HG03196 (cell line): ENCODE data around the gene R3HDM2.

Source experiments
- ATAC-seq: cut with Tn5 transposase; IDR thresholded peaks from one replicate; pipeline ENCODE4 v1.9.1; 2021; ENCODE audit not compliant: unreplicated experiment

R3HDM2 gene

DNA sequence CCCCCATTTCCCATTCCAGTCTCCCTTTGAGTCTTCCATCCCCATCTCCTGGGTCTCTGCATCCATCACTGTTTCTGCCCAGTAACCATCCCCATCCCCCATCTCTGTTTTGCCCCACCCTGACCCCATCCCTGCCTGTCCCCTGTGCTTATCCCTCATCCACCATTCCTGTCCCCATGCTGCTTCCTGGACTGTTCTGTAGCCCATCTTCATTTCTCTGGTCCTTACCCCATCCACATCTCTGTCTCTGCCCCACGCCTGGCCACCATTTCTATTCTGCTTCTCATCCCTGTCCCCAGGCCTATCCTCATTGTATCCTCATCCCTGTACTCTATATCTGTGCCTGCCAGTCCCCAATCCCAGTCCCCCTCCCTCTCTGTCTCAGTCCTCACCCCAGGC is 210.1 kb downstream of the R3HDM2 start:
- ATAC-seq: no peak

DNA sequence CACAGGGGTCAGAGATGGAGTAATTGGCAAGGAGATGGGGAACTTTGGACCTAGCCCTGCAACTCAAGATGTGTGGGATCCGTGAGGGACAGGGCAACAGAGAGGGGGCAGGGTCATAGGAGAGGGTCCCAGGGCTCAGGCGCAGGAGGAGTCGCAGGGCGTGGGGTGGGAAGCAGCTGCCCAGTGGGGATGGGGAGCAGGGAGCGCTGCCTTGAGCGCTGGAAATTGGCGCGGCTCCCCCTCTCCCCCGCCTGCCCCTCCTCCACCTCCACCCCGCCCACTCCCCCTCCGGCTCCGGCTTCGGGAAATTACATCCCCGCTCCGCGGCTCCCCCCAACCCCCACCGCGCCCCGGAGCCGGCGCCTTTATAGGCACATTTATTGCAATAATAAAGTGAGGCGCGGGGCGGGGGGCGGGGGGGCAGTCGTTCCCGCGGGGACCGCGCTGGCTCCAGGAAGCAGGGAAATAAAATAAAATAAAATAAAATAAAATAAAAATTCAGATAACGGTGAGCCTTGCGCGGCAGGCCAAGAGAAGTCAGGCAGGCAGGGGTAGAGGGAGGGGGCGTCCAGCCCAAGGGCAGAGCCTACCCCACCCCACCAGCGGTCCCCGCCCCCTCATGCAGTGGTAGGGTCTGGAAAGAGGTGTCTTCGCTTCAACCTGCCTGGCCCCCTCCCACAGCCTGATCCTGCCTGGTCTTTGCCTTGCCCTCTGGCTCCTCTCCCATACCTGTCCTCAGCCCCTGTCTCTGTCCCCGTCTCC is 210.7 kb downstream of the R3HDM2 start:
- no peak for ATAC-seq

- ATAC-seq: no peak
These were observed 211.4 kb downstream of the R3HDM2 start for GRCh38 chr12:57219205-57219992.

DNA sequence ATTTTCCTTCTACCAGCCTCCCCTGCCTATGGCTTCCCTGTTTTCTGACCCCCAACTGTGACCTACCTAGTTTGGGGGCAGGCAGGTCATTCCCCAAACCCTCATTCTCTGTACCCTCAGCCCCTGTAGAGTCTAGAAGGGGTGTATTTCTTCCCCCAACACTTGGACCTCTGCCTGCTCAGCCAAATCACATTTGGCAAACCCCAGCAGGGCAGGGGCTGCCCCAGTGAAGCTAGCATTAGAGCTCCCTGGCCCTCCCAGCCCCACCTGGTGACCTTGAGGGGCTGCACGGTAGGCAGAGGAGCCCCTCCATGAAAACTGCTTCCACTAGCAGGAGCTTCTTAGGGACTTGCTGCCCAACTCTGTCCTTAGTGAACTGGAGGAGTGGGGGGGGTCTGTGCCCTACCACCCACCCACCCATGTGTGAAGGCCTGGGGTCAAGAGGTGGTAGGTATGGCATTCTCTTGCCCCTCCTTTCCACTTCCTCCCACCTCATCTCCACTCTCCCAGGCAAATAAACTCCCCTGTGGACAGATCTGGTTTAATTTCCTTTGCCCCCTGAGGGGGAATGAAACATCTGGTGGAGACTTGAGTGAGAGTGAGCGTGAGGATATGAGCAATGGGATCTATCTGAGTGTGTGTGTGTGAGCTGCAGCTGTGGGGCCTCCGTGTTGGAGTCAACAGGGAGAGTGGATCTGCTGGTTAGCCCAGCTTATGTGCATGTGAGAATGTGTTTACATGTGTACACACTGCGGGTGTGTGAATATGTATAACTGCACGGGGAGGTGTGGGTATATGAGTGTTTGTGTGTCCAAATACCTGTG is 212.6 kb downstream of the R3HDM2 start:
- ATAC-seq: no peak

- no peak for ATAC-seq
These were observed 213.6 kb downstream of the R3HDM2 start for GRCh38 chr12:57216921-57217879.

- ATAC-seq: no peak
These were observed 214.6 kb downstream of the R3HDM2 start, which contains the start of gene NXPH4 for GRCh38 chr12:57216014-57216911. Gene NXPH4, plus strand, starts transcription at chr12:57216794. Its CDS starts 176 bp downstream, at chr12:57216970.

DNA sequence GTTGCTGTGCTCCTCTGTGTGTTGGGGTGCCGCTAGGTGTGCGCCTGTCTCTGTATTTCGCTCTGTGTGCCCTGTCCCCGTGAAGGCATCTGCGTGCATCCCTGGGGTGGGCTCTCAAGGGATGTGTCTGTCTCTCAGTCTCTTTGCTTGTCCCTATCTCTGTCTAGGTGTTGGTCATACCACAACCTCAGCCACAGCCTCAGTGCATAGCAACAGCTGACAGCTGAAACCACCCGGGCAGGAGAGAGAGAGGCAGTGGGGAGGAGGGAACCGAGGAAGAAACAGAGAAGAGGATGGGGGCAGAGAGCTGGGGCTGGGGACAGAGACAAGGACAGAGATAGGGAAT is 215.2 kb downstream of the R3HDM2 start:
- ATAC-seq: no peak

- no peak for ATAC-seq
These were observed 215.8 kb downstream of the R3HDM2 start for GRCh38 chr12:57215065-57215464.

- ATAC-seq: no peak
These were observed 216.5 kb downstream of the R3HDM2 start for GRCh38 chr12:57214398-57214781.

DNA sequence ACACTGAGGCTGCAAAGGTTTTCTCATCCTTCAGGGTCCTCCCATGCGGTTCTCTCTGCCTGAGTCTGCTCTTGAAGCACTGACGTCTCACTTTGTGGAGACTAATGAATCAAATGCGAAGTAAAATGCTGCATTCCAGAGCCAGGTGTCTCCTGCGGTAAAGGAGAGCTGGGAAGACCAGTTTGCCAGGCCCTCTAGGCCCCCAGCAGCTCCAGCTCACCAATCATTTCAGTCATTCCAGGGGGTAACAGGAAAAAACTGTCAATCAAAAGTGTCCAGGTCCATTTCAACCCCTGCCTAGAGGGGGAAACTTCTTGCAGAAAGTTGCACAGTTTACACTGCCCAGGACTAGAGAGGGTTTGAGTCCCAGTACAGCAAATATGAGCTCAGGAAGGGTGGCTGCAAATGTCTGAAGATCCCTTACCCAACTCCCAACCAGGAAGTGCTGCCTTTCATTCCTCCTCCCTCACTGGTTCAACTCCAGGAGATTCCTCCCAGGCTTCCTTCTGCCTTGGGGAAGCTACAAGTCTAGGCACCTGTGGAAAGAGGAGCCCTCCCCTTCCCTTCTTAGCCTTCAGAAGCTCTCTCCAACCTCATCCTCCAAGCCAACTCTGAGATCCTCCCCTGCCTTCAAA is 217.0 kb downstream of the R3HDM2 start:
- ATAC-seq: no peak

DNA sequence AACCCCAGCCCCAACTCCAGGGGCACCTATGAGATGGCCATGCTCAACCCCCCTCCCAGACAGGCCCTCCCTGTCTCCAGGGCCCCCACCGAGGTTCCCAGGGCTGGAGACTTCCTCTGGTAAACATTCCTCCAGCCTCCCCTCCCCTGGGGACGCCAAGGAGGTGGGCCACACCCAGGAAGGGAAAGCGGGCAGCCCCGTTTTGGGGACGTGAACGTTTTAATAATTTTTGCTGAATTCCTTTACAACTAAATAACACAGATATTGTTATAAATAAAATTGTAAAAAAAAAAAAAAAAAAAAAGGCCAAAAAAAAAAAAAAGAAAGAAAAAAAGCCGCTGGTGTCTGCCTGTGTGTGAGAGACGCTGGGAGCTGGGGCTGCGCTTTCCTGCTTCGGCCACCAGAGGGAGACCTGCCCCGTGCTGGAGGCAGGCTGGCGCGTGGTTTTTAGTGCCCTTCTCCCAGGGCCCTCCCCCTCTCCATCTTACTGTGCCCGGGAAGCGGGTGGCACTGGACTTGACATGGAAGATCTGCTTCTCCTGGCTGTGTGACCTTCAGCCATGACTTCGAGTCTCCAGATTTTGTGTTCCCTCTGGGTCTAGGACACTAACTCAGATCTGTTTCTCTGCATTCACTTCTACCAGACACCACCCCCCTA is 217.7 kb downstream of the R3HDM2 start:
- ATAC-seq: peak; percentile 42

DNA sequence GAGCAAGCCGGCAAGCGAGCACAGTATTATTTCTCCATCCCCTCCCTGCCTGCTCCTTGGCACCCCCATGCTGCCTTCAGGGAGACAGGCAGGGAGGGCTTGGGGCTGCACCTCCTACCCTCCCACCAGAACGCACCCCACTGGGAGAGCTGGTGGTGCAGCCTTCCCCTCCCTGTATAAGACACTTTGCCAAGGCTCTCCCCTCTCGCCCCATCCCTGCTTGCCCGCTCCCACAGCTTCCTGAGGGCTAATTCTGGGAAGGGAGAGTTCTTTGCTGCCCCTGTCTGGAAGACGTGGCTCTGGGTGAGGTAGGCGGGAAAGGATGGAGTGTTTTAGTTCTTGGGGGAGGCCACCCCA is 218.2 kb downstream of the R3HDM2 start:
- ATAC-seq: no peak

DNA sequence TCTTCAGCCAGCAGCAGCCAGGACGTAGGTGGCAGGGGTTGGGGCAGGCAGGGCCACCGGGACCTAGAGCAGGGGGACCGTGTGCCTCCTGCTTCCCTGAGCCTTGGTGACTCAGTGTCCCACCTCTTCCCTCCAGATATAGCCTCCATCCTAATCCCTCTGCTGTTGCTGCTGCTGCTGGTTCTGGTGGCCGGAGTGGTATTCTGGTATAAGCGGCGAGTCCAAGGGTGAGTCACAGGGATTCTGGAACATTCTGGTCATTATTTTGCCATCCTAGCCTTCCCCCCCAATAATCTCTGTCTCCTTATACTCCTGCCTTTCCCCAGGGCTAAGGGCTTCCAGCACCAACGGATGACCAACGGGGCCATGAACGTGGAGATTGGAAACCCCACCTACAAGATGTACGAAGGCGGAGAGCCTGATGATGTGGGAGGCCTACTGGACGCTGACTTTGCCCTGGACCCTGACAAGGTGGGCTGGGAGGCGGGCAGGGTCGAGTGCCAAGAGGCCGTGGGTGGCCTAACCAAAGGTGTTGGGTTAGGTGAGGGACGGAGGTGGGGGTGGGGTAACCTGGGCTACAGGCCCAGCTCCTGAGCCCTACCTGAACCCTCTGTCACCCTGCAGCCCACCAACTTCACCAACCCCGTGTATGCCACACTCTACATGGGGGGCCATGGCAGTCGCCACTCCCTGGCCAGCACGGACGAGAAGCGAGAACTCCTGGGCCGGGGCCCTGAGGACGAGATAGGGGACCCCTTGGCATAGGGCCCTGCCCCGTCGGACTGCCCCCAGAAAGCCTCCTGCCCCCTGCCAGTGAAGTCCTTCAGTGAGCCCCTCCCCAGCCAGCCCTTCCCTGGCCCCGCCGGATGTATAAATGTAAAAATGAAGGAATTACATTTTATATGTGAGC is 218.8 kb downstream of the R3HDM2 start:
- no peak for ATAC-seq

DNA sequence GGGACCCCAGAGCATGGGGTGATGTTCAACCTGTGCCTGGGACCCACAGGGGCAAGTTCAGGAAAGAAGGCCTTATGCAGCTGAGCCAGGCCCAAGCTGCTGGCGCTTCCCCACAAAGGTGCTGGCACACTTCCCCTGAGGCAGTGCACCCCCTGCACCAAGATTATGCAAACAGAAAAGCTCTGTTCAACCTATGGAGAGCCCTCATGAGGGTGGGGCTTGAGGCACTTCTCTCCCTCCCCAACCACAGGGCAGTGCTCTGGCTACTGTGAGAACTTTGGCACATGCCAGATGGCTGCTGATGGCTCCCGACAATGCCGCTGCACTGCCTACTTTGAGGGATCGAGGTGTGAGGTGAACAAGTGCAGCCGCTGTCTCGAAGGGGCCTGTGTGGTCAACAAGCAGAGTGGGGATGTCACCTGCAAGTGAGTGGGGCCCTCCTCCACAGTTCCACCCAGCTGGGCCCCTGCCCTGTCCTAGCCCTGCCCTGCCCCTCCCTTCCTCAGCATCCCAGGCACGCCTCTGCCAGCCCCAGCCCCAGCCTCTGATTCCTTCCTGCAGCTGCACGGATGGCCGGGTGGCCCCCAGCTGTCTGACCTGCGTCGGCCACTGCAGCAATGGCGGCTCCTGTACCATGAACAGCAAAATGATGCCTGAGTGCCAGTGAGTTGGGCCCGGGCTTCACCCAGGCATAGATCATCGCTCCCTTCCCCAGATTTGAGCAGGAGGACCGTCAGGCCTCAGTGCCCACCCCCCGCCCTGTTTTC is 219.7 kb downstream of the R3HDM2 start:
- ATAC-seq: no peak

GRCh38 chr12:57210461-57210860 is 220.4 kb downstream of the R3HDM2 start:
- ATAC-seq: no peak

DNA sequence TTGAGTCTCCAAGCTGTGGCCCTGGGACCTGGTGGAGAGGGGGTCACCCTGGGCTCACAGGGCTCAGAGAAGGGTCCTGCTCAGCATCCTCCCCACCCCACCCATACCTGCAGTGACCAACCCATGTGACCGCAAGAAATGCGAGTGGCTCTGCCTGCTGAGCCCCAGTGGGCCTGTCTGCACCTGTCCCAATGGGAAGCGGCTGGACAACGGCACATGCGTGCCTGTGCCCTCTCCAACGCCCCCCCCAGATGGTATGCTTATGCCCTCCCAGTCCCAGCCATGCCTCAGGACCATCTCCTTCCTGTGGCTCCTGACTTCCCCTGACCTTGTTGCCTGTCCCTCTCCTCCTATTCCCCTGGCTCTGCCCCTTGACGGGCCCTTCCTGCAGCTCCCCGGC is 220.9 kb downstream of the R3HDM2 start:
- ATAC-seq: no peak
